Measurements from ENCODE around the gene SNX15. TPM values are rescaled to one million over a fixed set of nuclear protein-coding genes. Genes with fewer than 3 reads are reported as not detected.
A peak's percentile ranks its signal among the peaks of the same experiment; 100 is the strongest.

Gene SNX15
- total RNA-seq, 4 donors from 2014 or later = 16.9 to 33.3 (median 25.9) TPM

DNA sequence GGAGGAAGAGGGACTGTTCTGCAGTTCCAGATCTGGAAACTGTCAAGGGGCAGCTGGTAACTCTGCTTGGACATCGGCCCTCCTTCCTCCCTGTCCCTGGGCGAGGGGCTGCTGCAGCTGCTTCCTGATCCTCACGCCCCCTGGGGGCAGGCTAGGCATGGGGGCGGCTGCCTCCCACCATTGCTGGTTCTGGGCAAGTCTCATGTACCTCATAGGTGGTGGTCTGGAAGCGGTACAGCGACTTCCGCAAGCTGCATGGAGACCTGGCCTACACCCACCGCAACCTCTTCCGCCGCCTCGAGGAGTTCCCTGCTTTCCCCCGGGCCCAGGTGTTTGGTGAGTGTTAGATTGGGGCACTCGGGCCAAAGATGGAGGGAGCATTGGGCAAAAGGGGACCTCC lies 5.0 kb downstream of the SNX15 start:
- ATAC-seq = no peak

DNA sequence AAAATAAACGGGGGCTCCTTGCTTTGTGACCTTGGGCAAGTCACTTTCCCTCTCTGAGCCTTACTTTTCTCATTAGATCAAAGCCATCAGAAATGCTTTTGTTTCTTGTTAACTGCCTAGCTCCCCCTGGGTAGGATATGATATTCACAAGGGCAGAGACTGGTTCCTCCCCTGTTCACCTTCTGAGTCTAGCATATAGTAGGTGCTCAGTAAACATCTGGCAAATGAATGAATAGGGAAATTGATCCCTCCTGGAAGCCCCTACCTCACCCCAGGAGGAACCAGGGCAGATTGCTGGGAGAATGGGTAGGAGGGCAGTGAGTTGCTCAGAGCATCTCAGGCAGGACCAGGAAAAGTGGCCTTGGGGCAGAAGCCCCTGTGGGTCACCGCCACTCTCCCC lies 7.2 kb downstream of the SNX15 start:
- H3K27me3 ChIP-seq = no peaks in the 10 kb centered on the region
- no peak for TF ChIP-seq POLR2A (IDR thresholded peaks at IDR 0.05)
- TF ChIP-seq, protein P1, sequence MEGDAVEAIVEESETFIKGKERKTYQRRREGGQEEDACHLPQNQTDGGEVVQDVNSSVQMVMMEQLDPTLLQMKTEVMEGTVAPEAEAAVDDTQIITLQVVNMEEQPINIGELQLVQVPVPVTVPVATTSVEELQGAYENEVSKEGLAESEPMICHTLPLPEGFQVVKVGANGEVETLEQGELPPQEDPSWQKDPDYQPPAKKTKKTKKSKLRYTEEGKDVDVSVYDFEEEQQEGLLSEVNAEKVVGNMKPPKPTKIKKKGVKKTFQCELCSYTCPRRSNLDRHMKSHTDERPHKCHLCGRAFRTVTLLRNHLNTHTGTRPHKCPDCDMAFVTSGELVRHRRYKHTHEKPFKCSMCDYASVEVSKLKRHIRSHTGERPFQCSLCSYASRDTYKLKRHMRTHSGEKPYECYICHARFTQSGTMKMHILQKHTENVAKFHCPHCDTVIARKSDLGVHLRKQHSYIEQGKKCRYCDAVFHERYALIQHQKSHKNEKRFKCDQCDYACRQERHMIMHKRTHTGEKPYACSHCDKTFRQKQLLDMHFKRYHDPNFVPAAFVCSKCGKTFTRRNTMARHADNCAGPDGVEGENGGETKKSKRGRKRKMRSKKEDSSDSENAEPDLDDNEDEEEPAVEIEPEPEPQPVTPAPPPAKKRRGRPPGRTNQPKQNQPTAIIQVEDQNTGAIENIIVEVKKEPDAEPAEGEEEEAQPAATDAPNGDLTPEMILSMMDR (IDR thresholded peaks at IDR 0.05 in 4 of 5, conservative IDR thresholded peaks at IDR 0.05 in 1 of 5) = no peak
- in situ Hi-C loops (cut with MboI; ENCODE audit: low sequenced_read_pairs in 4 of 4) = no loop called here
- H3K9me3 ChIP-seq = no peaks in the 10 kb centered on the region
- ATAC-seq = no peak
- H3K27ac ChIP-seq = no peak overlapping the region
- DNase-seq = no peak
- H3K4me1 ChIP-seq = no peaks in the 10 kb centered on the region
- intact Hi-C loops (cut with DNase I; ENCODE audit: low total_unique reads) = no loop called here
- H3K36me3 ChIP-seq = peaks cover 0 to 53% of the 10 kb centered on the region in 2 donors
- no peak overlapping the region for H3K4me3 ChIP-seq

More for the DNA sequence above, 5.0 kb downstream of the SNX15 start:
- Histone ChIP-seq H3K4me3 (no peak overlapping the region), H3K27me3 (no peaks in the 10 kb centered on the region), H3K27ac (no peak overlapping the region), H3K4me1 (peaks cover 9% of the 10 kb centered on the region in 2 donors), H3K9me3 (no peaks in the 10 kb centered on the region), H3K36me3 (peaks cover 0 to 43% of the 10 kb centered on the region in 2 donors)
- DNase-seq = no peak
- in situ Hi-C loops (cut with MboI; ENCODE audit: low sequenced_read_pairs in 4 of 4) (no loop called here), intact Hi-C loops (cut with DNase I; ENCODE audit: low total_unique reads) (no loop called here)
- TF ChIP-seq, protein P1 (IDR thresholded peaks at IDR 0.05 in 4 of 5, conservative IDR thresholded peaks at IDR 0.05 in 1 of 5) = no peak
- no peak for TF ChIP-seq POLR2A (IDR thresholded peaks at IDR 0.05)

DNA sequence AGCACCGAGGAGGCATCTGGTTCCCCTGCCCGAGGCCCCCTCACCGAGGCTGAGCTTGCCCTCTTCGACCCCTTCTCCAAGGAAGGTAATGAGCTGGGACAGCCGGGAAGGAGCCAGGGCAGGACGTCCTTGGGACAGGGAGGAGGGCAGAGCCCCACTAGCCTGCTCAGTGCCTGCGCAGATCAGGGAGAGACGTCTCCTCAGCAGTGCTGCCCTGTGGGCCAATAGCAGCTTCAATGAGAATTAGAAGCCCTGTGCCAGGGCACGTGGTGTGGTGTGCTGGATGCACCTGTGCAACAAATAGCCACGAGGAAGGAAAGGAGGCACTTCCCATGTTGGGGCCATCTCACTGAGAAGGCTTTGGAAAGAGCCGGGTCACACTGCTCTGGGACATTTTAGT lies 8.3 kb downstream of the SNX15 start:
- DNase-seq = no peak
- no peak for ATAC-seq
- Histone ChIP-seq H3K27me3 (no peaks in the 10 kb centered on the region), H3K27ac (no peak overlapping the region), H3K36me3 (peaks cover 0 to 53% of the 10 kb centered on the region in 2 donors), H3K4me1 (peaks cover 5 to 6% of the 10 kb centered on the region in 2 donors), H3K4me3 (no peak overlapping the region), H3K9me3 (no peaks in the 10 kb centered on the region)
- in situ Hi-C loops (cut with MboI; ENCODE audit: low sequenced_read_pairs in 4 of 4) = no loop called here
- intact Hi-C loops (cut with DNase I; ENCODE audit: low total_unique reads) = no loop called here
- TF ChIP-seq POLR2A (IDR thresholded peaks at IDR 0.05) = no peak
- TF ChIP-seq, protein P1 (IDR thresholded peaks at IDR 0.05 in 4 of 5, conservative IDR thresholded peaks at IDR 0.05 in 1 of 5) = no peak

DNA sequence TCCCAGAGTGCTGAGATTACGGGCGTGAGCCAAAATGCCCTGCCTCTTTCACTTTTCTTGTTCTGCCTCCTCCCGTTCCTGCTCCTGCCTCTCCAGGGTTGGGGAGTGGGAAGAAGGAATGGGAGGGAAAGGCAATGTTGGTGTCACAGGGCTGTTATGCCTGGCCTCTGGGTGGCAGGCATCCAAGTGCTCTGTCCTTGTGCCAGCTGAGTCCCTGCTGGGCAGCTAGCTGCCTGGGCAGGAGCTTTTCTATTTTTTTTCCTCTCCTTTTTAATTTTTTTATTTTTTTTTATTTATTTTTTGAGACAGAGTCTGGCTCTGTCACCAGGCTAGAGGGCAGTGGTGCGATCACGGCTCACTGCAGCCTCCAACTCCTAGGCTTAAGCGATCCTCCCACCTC lies 9.7 kb downstream of the SNX15 start:
- Histone ChIP-seq H3K27ac (no peak overlapping the region), H3K4me1 (peaks cover 9 to 10% of the 10 kb centered on the region in 2 donors), H3K36me3 (peaks cover 0 to 46% of the 10 kb centered on the region in 2 donors), H3K27me3 (no peaks in the 10 kb centered on the region), H3K4me3 (no peak overlapping the region), H3K9me3 (no peaks in the 10 kb centered on the region)
- in situ Hi-C loops (cut with MboI; ENCODE audit: low sequenced_read_pairs in 4 of 4) = no loop called here
- DNase-seq (no peak), ATAC-seq (no peak)
- intact Hi-C loops (cut with DNase I; ENCODE audit: low total_unique reads) = no loop called here
- no peak for TF ChIP-seq POLR2A (IDR thresholded peaks at IDR 0.05)
- TF ChIP-seq, protein P1 (IDR thresholded peaks at IDR 0.05 in 4 of 5, conservative IDR thresholded peaks at IDR 0.05 in 1 of 5) = no peak

DNA sequence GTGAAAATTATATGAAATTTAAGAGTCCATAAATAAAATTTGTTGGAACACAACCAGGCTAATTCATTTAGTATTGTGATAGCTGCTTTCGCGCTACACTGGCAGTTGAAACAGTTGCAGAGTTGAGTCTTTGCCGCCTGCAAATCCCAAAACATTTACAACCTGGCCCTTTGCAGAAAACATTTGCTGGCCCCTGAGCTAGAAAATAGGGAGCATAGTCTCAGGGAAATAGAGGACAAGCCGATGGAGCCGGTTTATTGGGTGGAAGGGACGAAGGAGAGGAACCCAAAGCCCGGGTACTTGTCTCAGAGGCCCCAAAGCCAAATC lies 13.2 kb downstream of the SNX15 start:
- TF ChIP-seq POLR2A (IDR thresholded peaks at IDR 0.05) = no peak
- TF ChIP-seq, protein P1 (IDR thresholded peaks at IDR 0.05 in 4 of 5, conservative IDR thresholded peaks at IDR 0.05 in 1 of 5) = no peak
- H3K27me3 ChIP-seq = no peaks in the 10 kb centered on the region
- peak overlapping the region; percentile 87 to 98 (median 92) for H3K27ac ChIP-seq
- ATAC-seq (peak in 1 of 2 donors; percentile 6), DNase-seq (no peak)
- intact Hi-C loops (cut with DNase I; ENCODE audit: low total_unique reads) = loop anchor here (1.0 to 5.0 kb wide), 2 partner anchors 26 to 42 kb away; partner anchors contain the start of genes ARL2, CDCA5 and ZFPL1
- H3K4me1 ChIP-seq = peaks cover 14 to 21% of the 10 kb centered on the region in 2 donors
- peak overlapping the region; percentile 56 to 94 (median 70) for H3K4me3 ChIP-seq
- H3K9me3 ChIP-seq = no peaks in the 10 kb centered on the region
- in situ Hi-C loops (cut with MboI; ENCODE audit: low sequenced_read_pairs in 4 of 4) = no loop called here
- peaks cover 0 to 29% of the 10 kb centered on the region in 2 donors for H3K36me3 ChIP-seq

Data from gastrocnemius medialis (tissue), 4 donors.